A673 (cell line): ENCODE measurements around the gene BRSK2. TPM values are rescaled to one million over a fixed set of nuclear protein-coding genes. Genes with fewer than 3 reads are reported as not detected.
"Not testable (repeated sequence)": the region's sequence is repeated elsewhere in the genome, so short reads cannot be mapped to it uniquely, and the experiment has no call there.

ENCODE experiments used
- BruUV-seq: library from RNA; stranded (reverse); fragments of 400-500 nt; replicated peaks from 2 replicates; lab custom pipeline; 2021; lab: Mats Ljungman, UMichigan
- CTCF ChIA-PET: fragments of 300-600 bp; sonication (Branson Sonifier 250); formaldehyde crosslinking; loops from one replicate; lab custom pipeline; 2022; ENCODE audit warnings: antibody characterized with exemption; lab: Charles Lee
- POLR2A ChIA-PET: fragments of 300-600 bp; sonication (Branson Sonifier 250); formaldehyde crosslinking; loops from one replicate; lab custom pipeline; 2022; ENCODE audit warnings: antibody characterized with exemption; ENCODE audit not compliant: low non-redundant PET; lab: Charles Lee
- DNase-seq: peaks from one replicate; pipeline ENCODE4 v3.0.0-alpha.2; 2015; ENCODE audit warnings: low spot score
- H3K27ac ChIP-seq: fragments of 200-600 bp; sonication (generic); 2 replicates; pipeline ENCODE4 v1.5.1; 2016; ENCODE audit warnings: mixed run types, low read depth, mild to moderate bottlenecking, mixed read lengths, antibody characterized with exemption, low read length; ENCODE audit not compliant: poor library complexity, severe bottlenecking
- H3K27me3 ChIP-seq: fragments of 200-600 bp; sonication (generic); replicated peaks from 2 replicates; pipeline ENCODE4 v1.6.1; 2017; ENCODE audit warnings: mixed run types, low read depth, mild to moderate bottlenecking, mixed read lengths, antibody characterized with exemption, low read length; ENCODE audit not compliant: insufficient read depth, poor library complexity
- H3K36me3 ChIP-seq: fragments of 200-600 bp; sonication (generic); 2 replicates; pipeline ENCODE4 v1.6.1; 2016; ENCODE audit warnings: mixed run types, mild to moderate bottlenecking, mixed read lengths, antibody characterized with exemption, low read length; ENCODE audit not compliant: insufficient read depth, poor library complexity, severe bottlenecking
- H3K4me1 ChIP-seq: fragments of 200-600 bp; sonication (generic); 2 replicates; pipeline ENCODE4 v1.6.1; 2017; ENCODE audit warnings: mixed run types, mild to moderate bottlenecking, mixed read lengths, antibody characterized with exemption, low read length; ENCODE audit not compliant: insufficient read depth, poor library complexity, severe bottlenecking
- H3K4me3 ChIP-seq: fragments of 200-600 bp; sonication (generic); 2 replicates; pipeline ENCODE4 v1.5.1; 2016; ENCODE audit warnings: low read depth, mixed run types, mild to moderate bottlenecking, mixed read lengths, low read length; ENCODE audit not compliant: poor library complexity, severe bottlenecking
- H3K9me3 ChIP-seq: fragments of 200-600 bp; sonication (generic); 2 replicates; pipeline ENCODE4 v1.6.1; 2016; ENCODE audit warnings: mixed run types, low read depth, mild to moderate bottlenecking, mixed read lengths, antibody characterized with exemption, low read length; ENCODE audit not compliant: poor library complexity, severe bottlenecking
- EZH2 ChIP-seq: fragments of 200-600 bp; sonication (generic); IDR thresholded peaks from 2 replicates; pipeline ENCODE4 v1.6.1; 2017; ENCODE audit warnings: borderline replicate concordance, low read depth, mild to moderate bottlenecking, mixed read lengths, antibody characterized with exemption, low read length; ENCODE audit not compliant: poor library complexity, severe bottlenecking
- intact Hi-C: fragments of 100-400 bp; cut with micrococcal nuclease; formaldehyde crosslinking; loops from one replicate; pipeline ENCODE4 v1.10.0; 2022; ENCODE audit not compliant: unreplicated experiment
- total RNA-seq: library from RNA; stranded (reverse); gene quantifications from 2 replicates; pipeline ENCODE4 v1.2.3, GENCODE V29; 2021
- TF ChIP-seq, protein P1 (sequence below): fragments of 300-800, 200-600 bp; sonication (generic); conservative IDR thresholded peaks from 2 replicates; pipeline ENCODE4 v1.5.1; 2017; ENCODE audit warnings: low read depth, mild to moderate bottlenecking, antibody characterized with exemption, low read length, moderate library complexity, mixed read lengths

Gene BRSK2
- total RNA-seq, 1 experiment from 2014 or later: 2.2 TPM

DNA sequence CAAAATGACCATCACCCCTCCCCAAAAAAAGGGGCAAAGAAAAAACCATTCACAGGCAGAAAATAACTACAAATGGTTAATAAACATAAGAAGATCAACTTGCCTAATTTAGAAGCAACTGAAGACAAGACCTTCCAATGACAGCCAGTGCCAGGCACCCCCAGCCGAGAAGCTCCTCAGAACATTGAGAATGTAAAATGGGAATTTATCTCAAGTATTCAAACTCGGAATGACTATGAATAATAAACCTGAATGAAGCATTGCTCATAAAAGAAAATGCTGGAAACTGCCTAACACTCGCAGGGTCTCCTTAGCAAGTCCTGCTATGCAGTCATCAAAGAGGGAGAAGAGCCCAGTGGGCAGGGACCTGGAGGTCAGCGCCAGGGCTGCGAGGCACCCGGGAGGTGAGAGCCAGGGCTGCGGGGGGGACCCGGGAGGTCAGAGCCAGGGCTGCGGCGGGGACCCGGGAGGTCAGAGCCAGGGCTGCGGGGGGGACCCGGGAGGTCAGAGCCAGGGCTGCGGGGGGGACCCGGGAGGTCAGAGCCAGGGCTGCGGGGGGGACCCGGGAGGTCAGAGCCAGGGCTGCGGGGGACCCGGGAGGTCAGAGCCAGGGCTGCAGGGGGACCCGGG lies 120.0 kb downstream of the BRSK2 start:
- no peak overlapping the region for H3K4me3 ChIP-seq
- peaks cover 15% of the 10 kb centered on the region for H3K4me1 ChIP-seq
- ChIA-PET POLR2A (no interaction called here), CTCF (no interaction called here)
- BruUV-seq: no TSS peak
- no peak for TF ChIP-seq EZH2
- TF ChIP-seq, protein P1, sequence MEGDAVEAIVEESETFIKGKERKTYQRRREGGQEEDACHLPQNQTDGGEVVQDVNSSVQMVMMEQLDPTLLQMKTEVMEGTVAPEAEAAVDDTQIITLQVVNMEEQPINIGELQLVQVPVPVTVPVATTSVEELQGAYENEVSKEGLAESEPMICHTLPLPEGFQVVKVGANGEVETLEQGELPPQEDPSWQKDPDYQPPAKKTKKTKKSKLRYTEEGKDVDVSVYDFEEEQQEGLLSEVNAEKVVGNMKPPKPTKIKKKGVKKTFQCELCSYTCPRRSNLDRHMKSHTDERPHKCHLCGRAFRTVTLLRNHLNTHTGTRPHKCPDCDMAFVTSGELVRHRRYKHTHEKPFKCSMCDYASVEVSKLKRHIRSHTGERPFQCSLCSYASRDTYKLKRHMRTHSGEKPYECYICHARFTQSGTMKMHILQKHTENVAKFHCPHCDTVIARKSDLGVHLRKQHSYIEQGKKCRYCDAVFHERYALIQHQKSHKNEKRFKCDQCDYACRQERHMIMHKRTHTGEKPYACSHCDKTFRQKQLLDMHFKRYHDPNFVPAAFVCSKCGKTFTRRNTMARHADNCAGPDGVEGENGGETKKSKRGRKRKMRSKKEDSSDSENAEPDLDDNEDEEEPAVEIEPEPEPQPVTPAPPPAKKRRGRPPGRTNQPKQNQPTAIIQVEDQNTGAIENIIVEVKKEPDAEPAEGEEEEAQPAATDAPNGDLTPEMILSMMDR: no peak
- DNase-seq: no peak
- intact Hi-C loops: no loop called here
- no peak overlapping the region for H3K27ac ChIP-seq
- no peaks in the 10 kb centered on the region for H3K36me3 ChIP-seq
- H3K27me3 ChIP-seq: no peaks in the 10 kb centered on the region
- H3K9me3 ChIP-seq: no peaks in the 10 kb centered on the region

DNA sequence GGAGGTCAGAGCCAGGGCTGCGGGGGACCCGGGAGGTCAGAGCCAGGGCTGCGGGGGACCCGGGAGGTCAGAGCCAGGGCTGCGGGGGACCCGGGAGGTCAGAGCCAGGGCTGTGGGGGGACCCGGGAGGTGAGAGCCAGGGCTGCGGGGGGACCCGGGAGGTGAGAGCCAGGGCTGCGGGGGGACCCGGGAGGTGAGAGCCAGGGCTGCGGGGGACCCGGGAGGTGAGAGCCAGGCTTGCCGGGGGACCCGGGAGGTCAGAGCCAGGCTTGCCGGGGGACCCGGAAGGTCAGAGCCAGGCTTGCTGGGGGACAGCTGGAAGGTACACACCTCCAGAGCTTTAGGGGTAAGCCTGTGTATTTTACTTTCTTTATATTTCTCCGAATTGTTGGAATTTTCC lies 120.6 kb downstream of the BRSK2 start:
- H3K4me3 ChIP-seq, BruUV-seq, H3K9me3 ChIP-seq, POLR2A ChIA-PET, intact Hi-C loops, H3K27me3 ChIP-seq, H3K27ac ChIP-seq, DNase-seq, H3K36me3 ChIP-seq, CTCF ChIA-PET: not testable (repeated sequence)
- peaks cover 15% of the 10 kb centered on the region for H3K4me1 ChIP-seq

DNA sequence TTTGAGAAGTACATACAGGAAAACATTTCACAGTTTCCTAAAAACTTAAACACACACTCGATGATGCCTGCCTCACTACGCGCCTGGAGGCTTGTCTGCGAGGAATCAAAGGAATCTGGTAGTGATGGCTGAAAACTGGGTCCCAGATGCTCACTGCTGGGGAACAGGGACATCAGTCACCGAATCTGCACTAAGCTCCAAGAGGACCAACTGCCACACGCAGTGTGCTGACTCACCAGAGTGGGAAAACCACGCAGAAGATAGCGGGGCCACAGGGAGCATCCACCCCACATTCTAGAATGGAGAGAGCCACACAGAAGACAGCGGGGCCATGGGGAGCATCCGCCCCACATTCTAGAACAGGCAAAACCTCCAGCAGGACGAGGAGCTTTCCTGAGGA lies 121.2 kb downstream of the BRSK2 start:
- BruUV-seq: no TSS peak
- no peak for DNase-seq
- H3K9me3 ChIP-seq: no peaks in the 10 kb centered on the region
- POLR2A ChIA-PET: no interaction called here
- intact Hi-C loops: no loop called here
- CTCF ChIA-PET: no interaction called here
- no peaks in the 10 kb centered on the region for H3K36me3 ChIP-seq
- TF ChIP-seq EZH2: no peak
- TF ChIP-seq, protein P1: no peak
- H3K27me3 ChIP-seq: no peaks in the 10 kb centered on the region
- no peak overlapping the region for H3K27ac ChIP-seq
- H3K4me1 ChIP-seq: peaks cover 15% of the 10 kb centered on the region
- H3K4me3 ChIP-seq: no peak overlapping the region

DNA sequence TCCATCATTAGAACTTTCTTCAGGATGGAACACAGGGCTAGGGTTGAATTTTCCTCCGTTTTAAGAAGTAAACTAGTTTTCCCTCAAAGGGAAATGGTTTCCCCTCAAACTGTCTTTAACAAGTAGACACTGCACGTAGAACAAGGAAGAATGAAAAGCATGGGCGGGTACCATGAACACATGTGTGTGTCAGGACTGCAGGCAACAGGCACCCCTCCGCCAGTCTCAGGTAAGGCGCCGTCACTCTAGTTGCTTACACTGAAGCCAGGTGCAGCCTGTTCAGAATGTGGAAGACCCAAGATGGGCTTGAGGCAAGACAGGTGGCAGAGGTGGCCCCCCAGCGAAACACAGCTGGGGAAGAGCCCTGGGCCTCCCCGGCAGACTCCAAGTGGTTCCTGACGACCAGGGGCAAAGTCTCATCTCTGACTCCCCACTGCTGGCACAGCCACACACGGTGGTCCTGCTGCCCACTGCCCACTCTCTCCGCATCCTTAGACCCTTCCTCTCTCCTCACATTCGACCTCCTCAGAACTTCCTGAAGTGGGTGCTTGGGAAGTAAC lies 122.3 kb downstream of the BRSK2 start:
- CTCF ChIA-PET: no interaction called here
- no peak for DNase-seq
- no peak overlapping the region for H3K27ac ChIP-seq
- intact Hi-C loops: no loop called here
- H3K36me3 ChIP-seq: no peaks in the 10 kb centered on the region
- no TSS peak for BruUV-seq
- POLR2A ChIA-PET: no interaction called here
- no peak for TF ChIP-seq EZH2
- TF ChIP-seq, protein P1: no peak
- H3K9me3 ChIP-seq: no peaks in the 10 kb centered on the region
- H3K4me1 ChIP-seq: peaks cover 15% of the 10 kb centered on the region
- H3K4me3 ChIP-seq: no peak overlapping the region
- no peaks in the 10 kb centered on the region for H3K27me3 ChIP-seq
